Ascending aorta (tissue), 2 donors: ENCODE results near the gene RANBP9. TPM values are rescaled to one million over a fixed set of nuclear protein-coding genes. Genes with fewer than 3 reads are reported as not detected.
A peak's percentile ranks its signal among the peaks of the same experiment; 100 is the strongest.

Experiments
- DNase-seq, 2 donors: peaks; one replicate each; pipeline ENCODE4 v3.0.0-alpha.2; 2019; ENCODE audit warnings: low spot score in 2 of 2
- H3K27ac ChIP-seq, 2 donors: fragments of 200-600 bp; sonication (generic); one replicate each; pipeline ENCODE4 v1.5.1; 2016 to 2017; ENCODE audit warnings: mild to moderate bottlenecking in 1 of 2
- H3K27me3 ChIP-seq: fragments of 200-600 bp; sonication (generic); one replicate; pipeline ENCODE4 v1.5.1; 2017
- H3K36me3 ChIP-seq, 2 donors: fragments of 200-600 bp; sonication (generic); one replicate each; pipeline ENCODE4 v1.5.1; 2016
- H3K4me1 ChIP-seq, 2 donors: fragments of 200-600 bp; sonication (generic); one replicate each; pipeline ENCODE4 v1.5.1; 2016 to 2017; ENCODE audit warnings: mild to moderate bottlenecking in 1 of 2
- H3K4me3 ChIP-seq, 2 donors: fragments of 200-600 bp; sonication (generic); one replicate each; pipeline ENCODE4 v1.5.1; 2016 to 2017; ENCODE audit warnings: mild to moderate bottlenecking in 1 of 2
- H3K9me3 ChIP-seq, 2 donors: fragments of 200-600 bp; sonication (generic); one replicate each; pipeline ENCODE4 v1.5.1; 2016
- intact Hi-C: fragments of 100-400 bp; cut with DNase I; formaldehyde crosslinking; loops from one replicate; pipeline ENCODE4 v1.15.1; 2023
- total RNA-seq: library from RNA; depleted of rRNA; stranded (reverse); fragments of >200 nt; gene quantifications from one replicate; pipeline ENCODE4 v1.1.0, GENCODE V29; 2016
- TF ChIP-seq, protein P1 (sequence below), 3 experiments: fragments of 200-600 bp in 2 of 3; fragments of 450-650 bp in 1 of 3; sonication (generic) in 2 of 3; IDR thresholded peaks; one replicate each; pipeline ENCODE4 v1.5.1; 2016 to 2019; ENCODE audit warnings: antibody characterized with exemption in 3 of 3, mild to moderate bottlenecking in 1 of 3, moderate library complexity in 1 of 3

Gene RANBP9
- total RNA-seq, 1 donor from 2014 or later = 26.3 TPM

DNA sequence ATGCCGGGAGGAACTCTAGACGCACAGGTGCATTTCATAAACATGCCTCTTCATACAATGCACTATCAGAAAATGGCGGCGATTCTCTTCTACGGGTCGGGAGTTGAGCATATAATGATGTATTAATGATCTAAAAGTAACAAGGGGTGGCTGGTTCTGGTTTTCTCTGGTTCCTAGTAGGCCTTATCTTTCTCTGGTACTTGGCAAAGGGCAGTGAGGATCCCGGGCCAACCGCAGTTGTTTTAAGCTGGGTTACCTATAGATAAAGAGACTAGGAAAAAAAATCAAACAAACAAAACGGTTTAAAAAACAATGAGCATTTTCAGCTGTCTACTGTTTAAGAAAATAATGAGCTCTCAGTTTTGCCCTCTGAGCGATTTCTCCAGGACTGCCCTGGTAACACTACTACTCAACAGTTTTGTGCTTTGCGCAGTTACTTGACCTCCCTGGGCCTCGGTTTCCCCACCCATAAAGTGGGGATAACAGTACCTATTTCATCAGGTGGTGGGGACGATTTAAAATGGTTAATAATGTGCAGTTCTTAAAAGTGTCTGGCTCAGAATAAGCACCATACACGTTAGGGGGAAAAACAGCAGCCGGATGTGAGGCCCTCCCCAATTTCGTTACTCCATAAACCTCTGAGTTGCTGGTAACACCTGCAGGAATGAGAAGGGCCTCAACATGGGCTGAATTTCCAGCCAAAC, 138.5 kb downstream of the RANBP9 start:
- Histone ChIP-seq H3K4me1 (peaks cover 0 to 3% of the 10 kb centered on the region in 2 donors), H3K9me3 (no peaks in the 10 kb centered on the region), H3K36me3 (no peaks in the 10 kb centered on the region), H3K27ac (peak overlapping the region; percentile 88 to 93), H3K4me3 (peak overlapping the region; percentile 78 to 80), H3K27me3 (no peaks in the 10 kb centered on the region)
- no peak for DNase-seq
- intact Hi-C loops = loop anchor here (5.0 kb wide), 1 partner anchor 86 kb away; the partner anchor contains the start of gene GFOD1
- TF ChIP-seq, protein P1, sequence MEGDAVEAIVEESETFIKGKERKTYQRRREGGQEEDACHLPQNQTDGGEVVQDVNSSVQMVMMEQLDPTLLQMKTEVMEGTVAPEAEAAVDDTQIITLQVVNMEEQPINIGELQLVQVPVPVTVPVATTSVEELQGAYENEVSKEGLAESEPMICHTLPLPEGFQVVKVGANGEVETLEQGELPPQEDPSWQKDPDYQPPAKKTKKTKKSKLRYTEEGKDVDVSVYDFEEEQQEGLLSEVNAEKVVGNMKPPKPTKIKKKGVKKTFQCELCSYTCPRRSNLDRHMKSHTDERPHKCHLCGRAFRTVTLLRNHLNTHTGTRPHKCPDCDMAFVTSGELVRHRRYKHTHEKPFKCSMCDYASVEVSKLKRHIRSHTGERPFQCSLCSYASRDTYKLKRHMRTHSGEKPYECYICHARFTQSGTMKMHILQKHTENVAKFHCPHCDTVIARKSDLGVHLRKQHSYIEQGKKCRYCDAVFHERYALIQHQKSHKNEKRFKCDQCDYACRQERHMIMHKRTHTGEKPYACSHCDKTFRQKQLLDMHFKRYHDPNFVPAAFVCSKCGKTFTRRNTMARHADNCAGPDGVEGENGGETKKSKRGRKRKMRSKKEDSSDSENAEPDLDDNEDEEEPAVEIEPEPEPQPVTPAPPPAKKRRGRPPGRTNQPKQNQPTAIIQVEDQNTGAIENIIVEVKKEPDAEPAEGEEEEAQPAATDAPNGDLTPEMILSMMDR (IDR thresholded peaks at IDR 0.05) = no peak

DNA sequence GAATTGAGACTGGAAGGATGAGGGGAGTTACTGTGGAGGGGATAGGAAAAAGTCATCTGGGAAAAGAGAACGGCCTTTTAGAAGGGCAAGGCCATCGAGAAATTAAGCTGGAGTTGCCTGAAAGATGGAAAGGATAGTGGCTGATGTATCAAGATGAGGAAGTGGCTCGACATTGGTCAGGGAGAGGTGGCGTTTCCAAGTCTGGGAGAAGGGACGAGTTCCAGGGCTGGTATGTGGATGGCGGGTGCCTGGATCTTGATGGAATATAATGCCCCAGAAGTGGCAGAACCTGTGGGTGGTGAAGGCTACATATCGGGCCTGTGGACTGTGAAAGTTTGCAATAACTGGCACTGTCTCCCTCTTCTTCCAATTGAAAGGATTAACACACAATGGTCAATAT, 139.4 kb downstream of the RANBP9 start:
- no peak for DNase-seq
- H3K4me1 ChIP-seq = peaks cover 0 to 3% of the 10 kb centered on the region in 2 donors
- no peaks in the 10 kb centered on the region for H3K9me3 ChIP-seq
- no peaks in the 10 kb centered on the region for H3K36me3 ChIP-seq
- intact Hi-C loops = loop anchor here (5.0 kb wide), 1 partner anchor 85 kb away; the partner anchor contains the start of gene GFOD1
- TF ChIP-seq, protein P1 (IDR thresholded peaks at IDR 0.05) = no peak
- H3K27ac ChIP-seq = no peak overlapping the region
- H3K4me3 ChIP-seq = no peak overlapping the region
- H3K27me3 ChIP-seq = no peaks in the 10 kb centered on the region

Other genes with a start within 250 kb of the RANBP9 start
- 28.7 TPM for gene GFOD1, start 224.2 kb downstream of the RANBP9 start, total RNA-seq
- 3.0 TPM for gene SIRT5, start 137.2 kb downstream of the RANBP9 start, total RNA-seq
- 32.2 TPM for gene NOL7, start 96.5 kb downstream of the RANBP9 start, total RNA-seq
- gene MCUR1, start 102.7 kb upstream of the RANBP9 start, total RNA-seq = 2.8 TPM
- gene RNF182, start 213.1 kb upstream of the RANBP9 start, total RNA-seq = 3.0 TPM